Suprapubic skin (tissue), 4 donors: Measurements from ENCODE around the gene ERCC6L2.

Experiments used
- EP300 ChIP-seq: sonication (generic); formaldehyde crosslinking; IDR thresholded peaks from one replicate; pipeline ENCODE4 v1.6.1; 2017; ENCODE audit warnings: antibody characterized with exemption
- POLR2A ChIP-seq, 2 donors: fragments of 450-650 bp; IDR thresholded peaks; one replicate each; pipeline ENCODE4 v1.6.1; 2017; ENCODE audit warnings: antibody characterized with exemption in 2 of 2, mild to moderate bottlenecking in 2 of 2, moderate library complexity in 2 of 2
- POLR2AphosphoS5 ChIP-seq, 3 donors: sonication (generic); formaldehyde crosslinking; IDR thresholded peaks; one replicate each; pipeline ENCODE4 v1.6.1; 2017; ENCODE audit warnings: antibody characterized with exemption in 3 of 3
- TF ChIP-seq, protein P1 (sequence below), 2 donors: fragments of 200-600 bp in 1 of 2; fragments of 450-650 bp in 1 of 2; sonication (generic) in 1 of 2; IDR thresholded peaks; one replicate each; pipeline ENCODE4 v1.5.1; 2016 to 2019; ENCODE audit warnings: antibody characterized with exemption in 2 of 2, mild to moderate bottlenecking in 1 of 2, moderate library complexity in 1 of 2

GRCh38 chr9:95991326-95991725 is 115.8 kb downstream of the ERCC6L2 start:
- TF ChIP-seq, protein P1, sequence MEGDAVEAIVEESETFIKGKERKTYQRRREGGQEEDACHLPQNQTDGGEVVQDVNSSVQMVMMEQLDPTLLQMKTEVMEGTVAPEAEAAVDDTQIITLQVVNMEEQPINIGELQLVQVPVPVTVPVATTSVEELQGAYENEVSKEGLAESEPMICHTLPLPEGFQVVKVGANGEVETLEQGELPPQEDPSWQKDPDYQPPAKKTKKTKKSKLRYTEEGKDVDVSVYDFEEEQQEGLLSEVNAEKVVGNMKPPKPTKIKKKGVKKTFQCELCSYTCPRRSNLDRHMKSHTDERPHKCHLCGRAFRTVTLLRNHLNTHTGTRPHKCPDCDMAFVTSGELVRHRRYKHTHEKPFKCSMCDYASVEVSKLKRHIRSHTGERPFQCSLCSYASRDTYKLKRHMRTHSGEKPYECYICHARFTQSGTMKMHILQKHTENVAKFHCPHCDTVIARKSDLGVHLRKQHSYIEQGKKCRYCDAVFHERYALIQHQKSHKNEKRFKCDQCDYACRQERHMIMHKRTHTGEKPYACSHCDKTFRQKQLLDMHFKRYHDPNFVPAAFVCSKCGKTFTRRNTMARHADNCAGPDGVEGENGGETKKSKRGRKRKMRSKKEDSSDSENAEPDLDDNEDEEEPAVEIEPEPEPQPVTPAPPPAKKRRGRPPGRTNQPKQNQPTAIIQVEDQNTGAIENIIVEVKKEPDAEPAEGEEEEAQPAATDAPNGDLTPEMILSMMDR (IDR thresholded peaks at IDR 0.05): no peak
- TF ChIP-seq POLR2A (IDR thresholded peaks at IDR 0.05) (no peak), POLR2AphosphoS5 (IDR thresholded peaks at IDR 0.05) (no peak), EP300 (no peak)
